ENCODE measurements around the gene PREP.

Gene PREP

GRCh38 chr6:105391705-105392104 is 11.2 kb downstream of the PREP start:
- WGBS: 93% methylated on average over 5 of the region's 6 CpGs
- Histone ChIP-seq H3K4me1 (ENCODE audit: insufficient read depth, low read length) (peaks cover 3% of the 10 kb centered on the region; the same call in 1 of the 2 replicates), H3K27ac (ENCODE audit: low read depth, low read length) (no peak overlapping the region), H3K27me3 (ENCODE audit: insufficient read depth, low read length) (no peaks in the 10 kb centered on the region), H3K36me3 (ENCODE audit: insufficient read depth, low read length) (peaks cover 38% of the 10 kb centered on the region), H3K9ac (ENCODE audit: low read depth, low read length) (no peak overlapping the region), H3K4me3 (ENCODE audit: low read length) (no peak overlapping the region), H3K9me3 (ENCODE audit: insufficient read depth, low read depth, low read length) (no peaks in the 10 kb centered on the region)

GRCh38 chr6:105389543-105389942 is 13.3 kb downstream of the PREP start:
- Histone ChIP-seq H3K4me3 (ENCODE audit: low read length) (no peak overlapping the region), H3K4me1 (ENCODE audit: insufficient read depth, low read length) (peaks cover 3% of the 10 kb centered on the region; the same call in 1 of the 2 replicates), H3K9ac (ENCODE audit: low read depth, low read length) (no peak overlapping the region), H3K27me3 (ENCODE audit: insufficient read depth, low read length) (no peaks in the 10 kb centered on the region), H3K9me3 (ENCODE audit: insufficient read depth, low read depth, low read length) (no peaks in the 10 kb centered on the region), H3K27ac (ENCODE audit: low read depth, low read length) (no peak overlapping the region), H3K36me3 (ENCODE audit: insufficient read depth, low read length) (peaks cover 16% of the 10 kb centered on the region)
- WGBS: 85% methylated on average over 5 of the region's 5 CpGs

DNA sequence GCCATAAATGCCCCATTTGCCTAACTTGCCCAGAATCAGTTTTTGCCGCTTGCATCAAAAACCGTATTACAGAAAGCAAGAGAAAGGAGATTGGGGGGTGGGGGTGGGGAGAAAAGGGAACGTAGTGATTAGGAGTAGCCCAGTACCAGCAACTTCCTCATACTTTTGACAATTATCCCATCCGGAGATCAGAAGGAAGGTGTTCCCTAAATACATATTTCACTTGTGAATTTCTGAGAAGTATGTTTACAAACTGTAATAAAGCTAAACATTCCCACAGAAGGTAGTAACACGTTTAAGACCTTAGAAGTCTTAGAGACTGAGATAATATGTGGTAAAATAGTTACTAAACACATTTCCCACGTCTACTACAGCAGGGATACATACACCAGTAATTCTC is 14.5 kb downstream of the PREP start:
- peaks cover 11% of the 10 kb centered on the region for H3K36me3 ChIP-seq (ENCODE audit: insufficient read depth, low read length)
- no peaks in the 10 kb centered on the region for H3K9me3 ChIP-seq (ENCODE audit: insufficient read depth, low read depth, low read length)
- H3K27ac ChIP-seq (ENCODE audit: low read depth, low read length): no peak overlapping the region
- no peaks in the 10 kb centered on the region for H3K27me3 ChIP-seq (ENCODE audit: insufficient read depth, low read length)
- no peak overlapping the region for H3K9ac ChIP-seq (ENCODE audit: low read depth, low read length)
- H3K4me1 ChIP-seq (ENCODE audit: insufficient read depth, low read length): peaks cover 10% of the 10 kb centered on the region
- no peak overlapping the region for H3K4me3 ChIP-seq (ENCODE audit: low read length)
- WGBS: 93% methylated on average over 3 of the region's 6 CpGs

DNA sequence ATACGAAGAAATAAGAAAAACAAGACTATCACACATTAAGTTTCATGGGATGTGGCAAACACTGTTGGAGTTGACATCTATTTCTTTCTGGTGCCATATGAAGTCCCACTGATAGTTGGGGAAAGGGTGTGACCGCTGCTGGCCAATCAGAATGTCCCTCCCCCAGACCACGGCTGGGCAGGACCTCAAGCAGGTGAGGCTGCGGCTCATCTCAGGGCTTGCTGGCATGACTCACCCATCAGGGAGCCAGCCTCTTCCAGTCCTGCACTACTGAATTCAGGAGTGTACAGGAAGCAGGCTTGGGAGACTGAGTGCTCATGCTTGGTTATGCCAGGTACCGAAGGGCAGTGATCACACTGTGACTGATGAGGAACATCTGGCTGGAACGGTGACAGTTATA is 18.9 kb downstream of the PREP start:
- Histone ChIP-seq H3K4me1 (ENCODE audit: insufficient read depth, low read length) (peaks cover 13% of the 10 kb centered on the region), H3K27ac (ENCODE audit: low read depth, low read length) (no peak overlapping the region), H3K9ac (ENCODE audit: low read depth, low read length) (no peak overlapping the region), H3K9me3 (ENCODE audit: insufficient read depth, low read depth, low read length) (no peaks in the 10 kb centered on the region), H3K4me3 (ENCODE audit: low read length) (no peak overlapping the region), H3K36me3 (ENCODE audit: insufficient read depth, low read length) (peaks cover 5% of the 10 kb centered on the region; the same call in 1 of the 2 replicates), H3K27me3 (ENCODE audit: insufficient read depth, low read length) (no peaks in the 10 kb centered on the region)
- WGBS: 94% methylated on average over 5 of the region's 6 CpGs

GRCh38 chr6:105382958-105383357 is 19.9 kb downstream of the PREP start:
- no peak overlapping the region for H3K27ac ChIP-seq (ENCODE audit: low read depth, low read length)
- 91% methylated on average over 3 of the region's 4 CpGs for whole genome bisulfite sequencing

GRCh38 chr6:105382496-105382895 is 20.4 kb downstream of the PREP start:
- H3K36me3 ChIP-seq (ENCODE audit: insufficient read depth, low read length): peaks cover 5% of the 10 kb centered on the region; the same call in 1 of the 2 replicates
- H3K4me3 ChIP-seq (ENCODE audit: low read length): no peak overlapping the region
- WGBS: 87% methylated on average over 2 of the region's 2 CpGs
- H3K27me3 ChIP-seq (ENCODE audit: insufficient read depth, low read length): no peaks in the 10 kb centered on the region
- H3K27ac ChIP-seq (ENCODE audit: low read depth, low read length): no peak overlapping the region
- peaks cover 13% of the 10 kb centered on the region for H3K4me1 ChIP-seq (ENCODE audit: insufficient read depth, low read length)
- no peaks in the 10 kb centered on the region for H3K9me3 ChIP-seq (ENCODE audit: insufficient read depth, low read depth, low read length)
- no peak overlapping the region for H3K9ac ChIP-seq (ENCODE audit: low read depth, low read length)

More at GRCh38 chr6:105382958-105383357, 19.9 kb downstream of the PREP start:
- Histone ChIP-seq H3K9ac (ENCODE audit: low read depth, low read length) (no peak overlapping the region), H3K9me3 (ENCODE audit: insufficient read depth, low read depth, low read length) (no peaks in the 10 kb centered on the region), H3K36me3 (ENCODE audit: insufficient read depth, low read length) (peaks cover 5% of the 10 kb centered on the region; the same call in 1 of the 2 replicates), H3K4me3 (ENCODE audit: low read length) (no peak overlapping the region), H3K4me1 (ENCODE audit: insufficient read depth, low read length) (peaks cover 13% of the 10 kb centered on the region), H3K27me3 (ENCODE audit: insufficient read depth, low read length) (no peaks in the 10 kb centered on the region)

GRCh38 chr6:105380634-105381033 is 22.2 kb downstream of the PREP start:
- 89% methylated on average over 2 of the region's 2 CpGs for WGBS
- H3K27ac ChIP-seq (ENCODE audit: low read depth, low read length): no peak overlapping the region
- H3K36me3 ChIP-seq (ENCODE audit: insufficient read depth, low read length): peaks cover 19% of the 10 kb centered on the region
- no peaks in the 10 kb centered on the region for H3K9me3 ChIP-seq (ENCODE audit: insufficient read depth, low read depth, low read length)
- H3K9ac ChIP-seq (ENCODE audit: low read depth, low read length): no peak overlapping the region
- no peaks in the 10 kb centered on the region for H3K27me3 ChIP-seq (ENCODE audit: insufficient read depth, low read length)
- peaks cover 13% of the 10 kb centered on the region for H3K4me1 ChIP-seq (ENCODE audit: insufficient read depth, low read length)
- no peak overlapping the region for H3K4me3 ChIP-seq (ENCODE audit: low read length)

DNA sequence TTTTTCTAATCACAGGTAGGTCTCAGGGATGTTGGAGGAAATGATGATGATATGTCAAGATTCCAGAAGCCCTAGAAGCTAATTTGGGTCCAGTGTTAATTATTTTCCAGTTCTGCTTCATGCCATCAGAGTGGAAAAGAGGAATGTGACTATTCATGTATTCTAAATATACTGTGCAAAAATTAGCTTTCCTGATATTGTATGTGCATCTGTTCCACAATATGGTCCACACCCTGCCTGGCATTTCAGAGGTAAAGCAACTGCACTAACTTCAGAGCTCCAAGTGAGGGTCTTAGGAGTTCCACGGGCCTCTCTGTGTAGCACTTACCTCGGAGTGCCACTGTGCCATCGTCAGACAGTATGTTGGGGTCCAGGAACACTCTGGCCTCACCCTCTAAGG is 27.1 kb downstream of the PREP start:
- H3K36me3 ChIP-seq (ENCODE audit: insufficient read depth, low read length): peaks cover 58% of the 10 kb centered on the region
- no peak overlapping the region for H3K9ac ChIP-seq (ENCODE audit: low read depth, low read length)
- H3K27ac ChIP-seq (ENCODE audit: low read depth, low read length): no peak overlapping the region
- no peaks in the 10 kb centered on the region for H3K9me3 ChIP-seq (ENCODE audit: insufficient read depth, low read depth, low read length)
- WGBS: 94% methylated on average over 3 of the region's 3 CpGs
- H3K4me3 ChIP-seq (ENCODE audit: low read length): no peak overlapping the region
- no peaks in the 10 kb centered on the region for H3K4me1 ChIP-seq (ENCODE audit: insufficient read depth, low read length)
- H3K27me3 ChIP-seq (ENCODE audit: insufficient read depth, low read length): no peaks in the 10 kb centered on the region

DNA sequence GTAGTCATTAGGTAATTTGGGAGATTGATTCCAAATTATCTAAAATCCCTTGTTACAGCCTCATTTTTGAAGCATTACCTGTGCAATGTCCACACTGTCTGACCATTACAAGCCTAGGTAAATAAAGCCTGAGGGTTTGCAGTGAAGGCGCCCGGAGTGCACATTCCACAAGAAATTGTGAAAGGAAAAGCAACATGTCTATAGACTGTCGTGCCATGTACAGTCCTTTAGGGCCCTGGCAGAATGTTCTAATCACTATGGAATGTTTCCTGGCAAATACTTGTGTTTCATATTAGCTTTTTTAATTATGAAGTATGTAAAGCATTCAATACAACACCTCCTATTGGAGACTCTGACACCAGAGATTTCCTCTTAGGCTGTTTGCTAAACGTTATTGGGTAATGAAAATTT is 28.9 kb downstream of the PREP start:
- H3K4me3 ChIP-seq (ENCODE audit: low read length): no peak overlapping the region
- no peaks in the 10 kb centered on the region for H3K27me3 ChIP-seq (ENCODE audit: insufficient read depth, low read length)
- H3K36me3 ChIP-seq (ENCODE audit: insufficient read depth, low read length): peaks cover 71% of the 10 kb centered on the region
- WGBS: 96% methylated on average over 3 of the region's 4 CpGs
- no peak overlapping the region for H3K27ac ChIP-seq (ENCODE audit: low read depth, low read length)
- no peaks in the 10 kb centered on the region for H3K4me1 ChIP-seq (ENCODE audit: insufficient read depth, low read length)
- no peaks in the 10 kb centered on the region for H3K9me3 ChIP-seq (ENCODE audit: insufficient read depth, low read depth, low read length)
- H3K9ac ChIP-seq (ENCODE audit: low read depth, low read length): no peak overlapping the region

DNA sequence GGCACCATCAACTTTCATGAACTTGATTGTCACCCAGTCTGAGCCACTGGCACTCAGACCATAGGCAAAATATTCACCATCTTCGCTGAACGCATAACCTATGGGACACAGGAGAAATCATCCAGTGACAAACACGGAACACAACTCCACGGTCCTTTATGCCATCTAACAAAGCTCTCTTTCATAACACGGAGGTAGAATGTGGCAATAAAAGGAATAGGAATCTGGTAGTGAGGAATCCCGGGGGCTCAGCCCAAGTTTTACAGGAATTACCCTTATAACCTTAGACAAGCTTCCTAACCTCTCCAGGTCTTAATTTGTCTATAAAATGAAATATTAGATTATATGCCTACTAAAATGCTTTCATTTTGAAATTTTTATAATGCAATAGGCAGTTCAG is 29.4 kb downstream of the PREP start:
- no peak overlapping the region for H3K27ac ChIP-seq (ENCODE audit: low read depth, low read length)
- H3K4me3 ChIP-seq (ENCODE audit: low read length): no peak overlapping the region
- WGBS: 98% methylated on average over 5 of the region's 6 CpGs
- H3K27me3 ChIP-seq (ENCODE audit: insufficient read depth, low read length): no peaks in the 10 kb centered on the region
- H3K9ac ChIP-seq (ENCODE audit: low read depth, low read length): no peak overlapping the region
- no peaks in the 10 kb centered on the region for H3K9me3 ChIP-seq (ENCODE audit: insufficient read depth, low read depth, low read length)
- peaks cover 77% of the 10 kb centered on the region for H3K36me3 ChIP-seq (ENCODE audit: insufficient read depth, low read length)
- no peaks in the 10 kb centered on the region for H3K4me1 ChIP-seq (ENCODE audit: insufficient read depth, low read length)

DNA sequence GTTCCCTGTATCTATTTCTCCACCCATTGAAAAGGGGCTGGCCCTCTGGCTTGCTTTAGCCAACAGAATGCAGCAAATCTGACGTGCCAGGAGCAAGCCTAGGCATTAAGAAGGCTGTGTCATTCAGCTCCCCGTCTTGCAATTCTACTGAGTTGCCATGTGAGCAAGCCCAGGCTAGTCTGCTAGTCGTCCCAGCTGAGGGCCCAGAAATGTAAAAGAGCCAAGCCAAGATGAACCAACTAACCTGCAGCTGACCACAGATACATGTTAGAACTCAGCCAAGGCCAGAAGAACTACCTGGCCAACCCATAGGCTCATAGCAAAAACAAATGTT is 30.1 kb downstream of the PREP start:
- Histone ChIP-seq H3K27me3 (ENCODE audit: insufficient read depth, low read length) (no peaks in the 10 kb centered on the region), H3K9ac (ENCODE audit: low read depth, low read length) (no peak overlapping the region), H3K9me3 (ENCODE audit: insufficient read depth, low read depth, low read length) (no peaks in the 10 kb centered on the region), H3K36me3 (ENCODE audit: insufficient read depth, low read length) (peaks cover 83% of the 10 kb centered on the region), H3K4me3 (ENCODE audit: low read length) (no peak overlapping the region), H3K27ac (ENCODE audit: low read depth, low read length) (no peak overlapping the region), H3K4me1 (ENCODE audit: insufficient read depth, low read length) (no peaks in the 10 kb centered on the region)
- 86% methylated on average over 3 of the region's 3 CpGs for WGBS

GRCh38 chr6:105372142-105372848 is 30.6 kb downstream of the PREP start:
- 91% methylated on average over 3 of the region's 4 CpGs for WGBS
- Histone ChIP-seq H3K27me3 (ENCODE audit: insufficient read depth, low read length) (no peaks in the 10 kb centered on the region), H3K4me1 (ENCODE audit: insufficient read depth, low read length) (no peaks in the 10 kb centered on the region), H3K36me3 (ENCODE audit: insufficient read depth, low read length) (peaks cover 86% of the 10 kb centered on the region), H3K4me3 (ENCODE audit: low read length) (no peak overlapping the region), H3K9ac (ENCODE audit: low read depth, low read length) (no peak overlapping the region), H3K27ac (ENCODE audit: low read depth, low read length) (no peak overlapping the region), H3K9me3 (ENCODE audit: insufficient read depth, low read depth, low read length) (no peaks in the 10 kb centered on the region)

All from HUES64 (cell line).